ENCODE data around the gene EEF2. TPM values are rescaled to one million over a fixed set of nuclear protein-coding genes. Genes with fewer than 3 reads are reported as not detected.

Gene EEF2
- total RNA-seq, 1 donor from 2014 or later, result 3,028 TPM

GRCh38 chr19:3981373-3981735 lies 3.9 kb downstream of the EEF2 start:
- Mint-ChIP-seq H3K4me3 (ENCODE audit: low read depth) (no peak overlapping the region), H3K4me1 (ENCODE audit: low read depth) (peaks cover 18% of the 10 kb centered on the region), H3K36me3 (ENCODE audit: insufficient read depth) (peaks cover 34% of the 10 kb centered on the region), H3K9me3 (ENCODE audit: low read depth) (no peaks in the 10 kb centered on the region), H3K27me3 (no peaks in the 10 kb centered on the region), H3K27ac (peak overlapping the region; percentile 88)
- DNase-seq (ENCODE audit: low spot score, unreplicated experiment), result no peak
- no peak for TF ChIP-seq CTCF (IDR thresholded peaks at IDR 0.05; ENCODE audit: unreplicated experiment)

GRCh38 chr19:3980353-3981251 lies 4.7 kb downstream of the EEF2 start:
- no peaks in the 10 kb centered on the region for H3K9me3 Mint-ChIP-seq (ENCODE audit: low read depth)
- H3K36me3 Mint-ChIP-seq (ENCODE audit: insufficient read depth), result peaks cover 34% of the 10 kb centered on the region
- H3K4me1 Mint-ChIP-seq (ENCODE audit: low read depth), result peaks cover 17% of the 10 kb centered on the region
- TF ChIP-seq CTCF (IDR thresholded peaks at IDR 0.05; ENCODE audit: unreplicated experiment), result no peak
- H3K27ac Mint-ChIP-seq, result no peak overlapping the region
- H3K27me3 Mint-ChIP-seq, result no peaks in the 10 kb centered on the region
- no peak for DNase-seq (ENCODE audit: low spot score, unreplicated experiment)
- no peak overlapping the region for H3K4me3 Mint-ChIP-seq (ENCODE audit: low read depth)

GRCh38 chr19:3979674-3980352 lies 5.5 kb downstream of the EEF2 start:
- H3K4me1 Mint-ChIP-seq (ENCODE audit: low read depth), result peaks cover 15% of the 10 kb centered on the region
- no peak for TF ChIP-seq CTCF (IDR thresholded peaks at IDR 0.05; ENCODE audit: unreplicated experiment)
- H3K27ac Mint-ChIP-seq, result peak overlapping the region; percentile 79
- no peaks in the 10 kb centered on the region for H3K9me3 Mint-ChIP-seq (ENCODE audit: low read depth)
- H3K27me3 Mint-ChIP-seq, result no peaks in the 10 kb centered on the region
- DNase-seq (ENCODE audit: low spot score, unreplicated experiment), result no peak
- peaks cover 34% of the 10 kb centered on the region for H3K36me3 Mint-ChIP-seq (ENCODE audit: insufficient read depth)
- H3K4me3 Mint-ChIP-seq (ENCODE audit: low read depth), result no peak overlapping the region

- H3K36me3 Mint-ChIP-seq (ENCODE audit: insufficient read depth), result peaks cover 30% of the 10 kb centered on the region
- DNase-seq (ENCODE audit: low spot score, unreplicated experiment), result no peak
- H3K9me3 Mint-ChIP-seq (ENCODE audit: low read depth), result no peaks in the 10 kb centered on the region
- peaks cover 12% of the 10 kb centered on the region for H3K4me1 Mint-ChIP-seq (ENCODE audit: low read depth)
- no peak overlapping the region for H3K4me3 Mint-ChIP-seq (ENCODE audit: low read depth)
- no peaks in the 10 kb centered on the region for H3K27me3 Mint-ChIP-seq
- H3K27ac Mint-ChIP-seq, result peak overlapping the region; percentile 69
- no peak for TF ChIP-seq CTCF (IDR thresholded peaks at IDR 0.05; ENCODE audit: unreplicated experiment)
Measured at GRCh38 chr19:3979289-3979673, 6.0 kb downstream of the EEF2 start.

- no peaks in the 10 kb centered on the region for H3K9me3 Mint-ChIP-seq (ENCODE audit: low read depth)
- TF ChIP-seq CTCF (IDR thresholded peaks at IDR 0.05; ENCODE audit: unreplicated experiment), result no peak
- peaks cover 2% of the 10 kb centered on the region for H3K4me1 Mint-ChIP-seq (ENCODE audit: low read depth)
- no peak for DNase-seq (ENCODE audit: low spot score, unreplicated experiment)
- H3K4me3 Mint-ChIP-seq (ENCODE audit: low read depth), result no peak overlapping the region
- peak overlapping the region; percentile 77 for H3K27ac Mint-ChIP-seq
- no peaks in the 10 kb centered on the region for H3K27me3 Mint-ChIP-seq
- H3K36me3 Mint-ChIP-seq (ENCODE audit: insufficient read depth), result peaks cover 20% of the 10 kb centered on the region
Measured at GRCh38 chr19:3978145-3978544, 7.1 kb downstream of the EEF2 start.
